ENCODE data around the gene WDFY3.

The WDFY3 gene, protein sequence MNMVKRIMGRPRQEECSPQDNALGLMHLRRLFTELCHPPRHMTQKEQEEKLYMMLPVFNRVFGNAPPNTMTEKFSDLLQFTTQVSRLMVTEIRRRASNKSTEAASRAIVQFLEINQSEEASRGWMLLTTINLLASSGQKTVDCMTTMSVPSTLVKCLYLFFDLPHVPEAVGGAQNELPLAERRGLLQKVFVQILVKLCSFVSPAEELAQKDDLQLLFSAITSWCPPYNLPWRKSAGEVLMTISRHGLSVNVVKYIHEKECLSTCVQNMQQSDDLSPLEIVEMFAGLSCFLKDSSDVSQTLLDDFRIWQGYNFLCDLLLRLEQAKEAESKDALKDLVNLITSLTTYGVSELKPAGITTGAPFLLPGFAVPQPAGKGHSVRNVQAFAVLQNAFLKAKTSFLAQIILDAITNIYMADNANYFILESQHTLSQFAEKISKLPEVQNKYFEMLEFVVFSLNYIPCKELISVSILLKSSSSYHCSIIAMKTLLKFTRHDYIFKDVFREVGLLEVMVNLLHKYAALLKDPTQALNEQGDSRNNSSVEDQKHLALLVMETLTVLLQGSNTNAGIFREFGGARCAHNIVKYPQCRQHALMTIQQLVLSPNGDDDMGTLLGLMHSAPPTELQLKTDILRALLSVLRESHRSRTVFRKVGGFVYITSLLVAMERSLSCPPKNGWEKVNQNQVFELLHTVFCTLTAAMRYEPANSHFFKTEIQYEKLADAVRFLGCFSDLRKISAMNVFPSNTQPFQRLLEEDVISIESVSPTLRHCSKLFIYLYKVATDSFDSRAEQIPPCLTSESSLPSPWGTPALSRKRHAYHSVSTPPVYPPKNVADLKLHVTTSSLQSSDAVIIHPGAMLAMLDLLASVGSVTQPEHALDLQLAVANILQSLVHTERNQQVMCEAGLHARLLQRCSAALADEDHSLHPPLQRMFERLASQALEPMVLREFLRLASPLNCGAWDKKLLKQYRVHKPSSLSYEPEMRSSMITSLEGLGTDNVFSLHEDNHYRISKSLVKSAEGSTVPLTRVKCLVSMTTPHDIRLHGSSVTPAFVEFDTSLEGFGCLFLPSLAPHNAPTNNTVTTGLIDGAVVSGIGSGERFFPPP (N-terminal part only)

DNA sequence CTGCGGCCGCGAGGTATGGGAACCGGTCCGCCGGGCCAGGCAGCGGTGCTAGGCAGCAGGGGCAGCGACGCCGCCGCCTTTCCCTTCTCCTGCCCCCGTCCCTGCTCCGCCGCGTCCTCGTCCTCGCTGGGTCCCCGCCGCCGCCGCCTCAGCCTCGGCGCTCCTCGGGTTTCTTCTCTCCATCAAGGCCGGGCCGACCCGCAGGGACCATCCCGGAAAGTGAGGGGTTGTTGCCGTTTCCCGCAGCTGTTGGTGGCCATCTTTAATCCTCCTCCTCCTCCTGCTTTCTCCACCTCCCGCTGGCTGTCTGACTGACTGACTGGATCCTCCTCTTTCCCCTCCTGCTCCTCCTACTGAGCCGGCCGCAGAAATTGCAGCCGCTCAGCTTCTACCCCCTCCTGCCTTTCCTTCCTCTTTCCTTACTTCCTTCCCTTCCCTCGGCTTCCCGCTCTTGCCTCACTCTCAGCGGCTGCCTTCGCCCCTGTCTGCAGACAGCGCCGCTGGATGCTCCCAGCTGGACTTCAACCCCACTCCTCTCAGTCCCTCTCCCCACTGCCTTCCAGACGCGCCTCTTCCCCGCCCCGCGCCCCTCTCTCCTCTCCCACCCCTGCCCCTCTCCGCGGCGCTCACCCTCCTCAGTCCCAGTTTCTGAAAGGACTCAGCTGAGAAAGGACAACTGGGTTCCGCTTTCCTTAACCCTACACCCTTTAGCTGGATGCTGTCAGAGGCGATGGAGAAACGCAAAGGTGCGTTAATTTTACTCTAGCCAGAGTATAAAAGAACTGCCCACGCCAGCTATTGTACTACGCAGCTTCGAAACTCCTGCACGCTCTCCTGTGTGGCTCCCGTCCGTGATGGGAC, at the start of gene WDFY3:
Gene WDFY3 (minus strand): TSS at position 309 of the 861 bp plus-strand sequence. CDS start 106,099 bp downstream, outside the sequence.
- DNase-seq, result peak; percentile 75 to 82

DNA sequence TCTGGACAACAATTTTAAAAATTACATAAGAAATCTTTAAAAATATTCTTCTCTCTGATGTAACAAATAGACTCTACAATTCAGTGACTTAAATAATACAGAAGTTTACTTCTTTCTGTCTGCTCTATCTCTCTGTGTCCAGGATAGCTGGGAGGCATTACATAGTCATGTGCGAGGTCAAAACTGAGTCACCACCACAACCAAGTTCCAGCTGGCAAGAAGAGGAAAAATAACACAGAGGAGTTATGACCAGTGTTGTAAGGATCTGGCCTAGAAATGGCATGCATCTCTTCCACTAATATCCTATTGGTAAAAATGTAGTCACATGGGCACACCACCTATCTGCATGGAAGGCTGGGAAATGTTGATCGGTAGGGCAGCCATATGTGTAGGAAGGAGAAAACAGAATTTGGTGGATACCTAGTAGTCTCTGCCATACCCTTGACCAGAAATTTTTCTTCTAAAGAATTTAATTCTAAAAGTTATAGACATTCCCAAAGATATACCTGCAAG, 39.4 kb upstream of the WDFY3 start:
- DNase-seq, result no peak

DNA sequence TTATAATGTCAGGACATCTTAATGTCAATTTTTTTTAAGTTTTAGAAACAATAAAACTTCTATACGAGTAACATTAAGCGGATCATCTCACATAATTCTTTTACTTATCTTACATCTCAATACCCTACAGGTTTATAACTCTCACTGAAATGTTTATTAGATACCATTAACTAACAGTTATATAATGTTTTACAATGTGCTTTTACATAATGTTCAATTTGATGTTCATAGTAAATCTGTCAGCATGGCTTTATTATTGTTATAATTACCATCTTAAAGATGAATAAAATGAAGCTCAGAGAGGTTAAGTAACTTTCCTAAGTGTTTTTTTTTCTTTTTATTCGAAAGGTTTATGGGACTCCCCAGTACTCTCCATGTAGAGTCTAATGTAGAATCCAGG, 33.9 kb upstream of the WDFY3 start:
- no peak for DNase-seq

DNA sequence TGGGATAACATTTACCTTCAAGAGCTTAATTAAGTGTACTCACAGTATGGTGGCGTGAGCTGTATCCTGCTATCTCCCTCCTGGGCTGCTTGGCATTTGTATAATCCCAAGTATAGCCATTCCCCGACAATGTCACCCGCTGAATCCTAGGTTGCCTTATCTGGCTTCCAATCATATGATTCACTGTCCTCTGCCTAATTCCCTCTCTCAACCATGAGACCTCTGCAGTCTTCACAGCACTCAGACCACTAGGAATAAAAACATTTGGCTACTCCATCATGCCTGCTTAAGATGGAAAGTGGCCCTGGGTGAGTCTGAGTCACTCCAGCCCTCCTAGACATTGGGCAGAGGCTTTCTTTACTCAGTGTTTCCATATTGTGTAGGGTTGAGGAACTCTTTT, 28.9 kb upstream of the WDFY3 start:
- no peak for DNase-seq

DNA sequence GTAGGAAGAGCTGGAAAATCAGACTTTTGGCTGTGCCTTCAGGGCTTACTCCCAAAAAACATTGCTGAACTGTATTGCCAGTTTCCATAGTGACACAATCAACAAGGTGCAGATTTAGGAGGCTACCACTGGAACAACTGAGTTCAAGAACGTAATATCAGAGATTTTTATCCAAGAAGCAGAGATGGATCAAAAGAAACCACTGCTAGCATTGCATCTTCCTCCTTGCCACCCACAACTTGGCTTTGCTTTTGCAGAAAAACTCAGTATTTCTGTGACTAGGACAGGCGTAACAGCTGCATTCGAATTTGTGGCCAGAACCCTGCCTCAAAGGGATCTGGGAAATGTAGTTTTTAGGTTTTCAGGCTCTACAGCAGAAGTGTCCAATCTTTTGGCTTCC, 27.8 kb upstream of the WDFY3 start:
- DNase-seq, result no peak

DNA sequence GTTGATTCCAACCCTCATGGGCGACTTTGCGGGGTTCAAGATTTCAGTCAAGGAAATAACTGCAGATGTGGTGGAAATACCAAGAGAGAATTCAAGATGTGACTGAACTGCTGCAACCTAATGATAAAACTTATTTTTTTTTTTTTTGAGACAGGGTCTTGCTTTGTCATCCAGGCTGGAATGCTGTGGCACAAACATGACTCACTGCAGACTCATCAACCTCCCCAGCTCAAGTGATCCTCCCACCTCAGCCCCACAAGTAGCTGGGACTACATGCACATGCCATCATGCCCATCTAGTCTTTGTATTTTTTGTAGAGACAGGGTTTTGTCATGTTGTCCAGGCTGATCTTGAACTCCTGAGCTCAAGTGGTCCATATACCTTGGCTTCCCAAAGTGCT, 19.5 kb upstream of the WDFY3 start:
- DNase-seq, result no peak

DNA sequence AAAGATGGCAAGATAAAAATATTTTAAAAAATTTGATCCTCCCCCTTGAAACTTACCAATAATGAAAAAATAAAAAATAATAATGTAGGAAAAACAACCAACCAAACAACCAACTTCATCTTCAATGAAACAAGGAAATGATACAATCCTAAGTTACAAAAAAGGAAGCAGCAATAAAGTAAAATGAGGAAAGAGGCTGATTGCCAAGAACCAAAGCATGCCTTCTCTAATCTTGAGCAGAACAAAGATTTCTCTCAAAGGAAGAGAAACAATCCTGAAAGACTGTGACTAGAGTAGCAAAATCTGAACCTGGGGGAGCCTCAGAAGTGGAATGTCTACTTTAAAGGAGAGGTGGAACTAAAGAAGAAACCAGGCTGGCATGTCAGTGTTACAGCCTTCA, 10.9 kb upstream of the WDFY3 start:
- DNase-seq, result no peak

DNA sequence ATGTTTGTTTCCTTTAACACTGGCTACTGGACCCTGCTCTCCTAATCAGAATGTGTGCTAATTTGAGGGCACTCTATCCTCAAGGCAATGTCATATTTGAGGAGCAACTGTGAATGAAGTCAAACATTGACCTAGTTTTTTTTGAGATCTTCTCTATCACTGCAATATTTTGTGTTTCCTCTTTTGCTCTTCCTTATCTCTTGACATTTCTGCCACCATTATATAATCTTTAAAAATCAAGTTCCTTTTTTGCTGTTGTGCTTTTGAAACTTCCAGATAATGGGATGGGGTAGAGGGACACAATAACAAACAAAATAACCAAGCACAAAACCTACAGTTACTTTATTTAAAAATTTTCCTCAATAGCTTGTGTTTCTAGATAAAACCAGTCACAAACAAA, 7.4 kb upstream of the WDFY3 start:
- no peak for DNase-seq

DNA sequence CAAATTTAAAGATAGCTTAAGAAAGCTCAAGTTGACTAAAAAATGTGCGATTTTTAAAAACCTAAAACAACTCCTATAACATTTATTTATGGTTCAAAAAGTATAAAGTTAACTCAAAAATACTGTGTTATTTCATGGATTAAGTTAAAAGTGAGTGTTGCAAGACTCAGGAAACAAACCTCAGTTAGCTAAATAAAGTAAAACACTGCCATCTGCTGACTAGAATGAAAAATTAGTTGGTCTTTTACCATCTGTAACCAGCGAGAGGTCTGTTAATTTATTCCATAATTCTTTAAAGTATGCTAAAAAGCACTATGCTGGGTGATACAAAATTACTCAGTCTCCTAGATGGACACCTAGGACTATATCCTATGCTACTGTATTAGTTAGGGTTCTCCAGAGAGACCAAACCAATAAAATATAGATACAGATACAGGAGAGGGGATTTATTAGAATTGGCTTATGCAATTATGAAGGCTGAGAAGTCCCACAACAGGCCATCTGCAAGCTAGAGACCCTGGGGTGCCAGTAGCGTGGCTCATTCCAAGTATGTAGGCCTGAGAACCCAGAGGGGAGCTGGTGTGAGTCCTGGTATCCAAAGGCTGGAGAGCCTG, 4.9 kb upstream of the WDFY3 start:
- DNase-seq, result peak in 1 of 2 experiments; percentile 67

DNA sequence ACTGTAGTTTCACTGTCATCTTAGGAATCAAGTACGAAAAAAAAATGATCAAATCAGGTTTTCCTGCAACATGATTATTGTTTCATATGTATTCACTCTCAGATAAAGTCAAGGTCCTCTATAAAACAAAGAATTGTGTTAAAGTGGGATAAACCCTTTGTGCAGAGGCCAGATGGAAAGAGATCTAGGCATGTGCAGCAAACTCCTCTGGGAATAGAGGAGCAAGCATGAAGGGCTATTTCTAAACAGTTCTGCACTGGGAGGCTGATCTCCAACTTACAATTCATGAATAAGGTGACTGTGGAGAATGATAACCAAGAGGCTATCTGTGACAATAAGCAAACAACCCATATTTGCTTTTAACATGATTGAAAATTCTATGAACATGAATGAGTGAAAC, 2.4 kb upstream of the WDFY3 start:
- peak; percentile 23 to 58 for DNase-seq

DNA sequence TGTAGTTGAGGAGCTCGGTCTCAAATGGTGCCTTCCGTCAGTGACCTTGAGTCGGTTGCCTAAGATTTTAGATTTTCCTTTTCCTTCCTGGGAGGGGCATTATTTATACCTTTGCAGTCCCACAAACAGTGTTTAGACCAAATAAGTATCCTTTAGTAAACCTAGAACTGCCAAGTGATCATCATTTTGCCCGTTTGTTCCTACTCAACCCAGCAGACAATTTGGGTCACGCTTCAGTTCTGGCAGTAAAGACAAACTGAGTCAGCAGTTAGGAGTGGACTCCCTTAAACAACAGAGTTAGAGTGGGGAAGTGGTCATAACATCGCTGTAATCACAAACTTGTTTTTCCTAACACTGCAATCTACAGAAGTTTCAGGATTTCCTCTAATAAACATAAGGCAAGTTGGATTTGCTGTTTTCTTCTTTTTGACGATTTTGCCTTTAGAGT, 777 bp upstream of the WDFY3 start:
- no peak for DNase-seq

DNA sequence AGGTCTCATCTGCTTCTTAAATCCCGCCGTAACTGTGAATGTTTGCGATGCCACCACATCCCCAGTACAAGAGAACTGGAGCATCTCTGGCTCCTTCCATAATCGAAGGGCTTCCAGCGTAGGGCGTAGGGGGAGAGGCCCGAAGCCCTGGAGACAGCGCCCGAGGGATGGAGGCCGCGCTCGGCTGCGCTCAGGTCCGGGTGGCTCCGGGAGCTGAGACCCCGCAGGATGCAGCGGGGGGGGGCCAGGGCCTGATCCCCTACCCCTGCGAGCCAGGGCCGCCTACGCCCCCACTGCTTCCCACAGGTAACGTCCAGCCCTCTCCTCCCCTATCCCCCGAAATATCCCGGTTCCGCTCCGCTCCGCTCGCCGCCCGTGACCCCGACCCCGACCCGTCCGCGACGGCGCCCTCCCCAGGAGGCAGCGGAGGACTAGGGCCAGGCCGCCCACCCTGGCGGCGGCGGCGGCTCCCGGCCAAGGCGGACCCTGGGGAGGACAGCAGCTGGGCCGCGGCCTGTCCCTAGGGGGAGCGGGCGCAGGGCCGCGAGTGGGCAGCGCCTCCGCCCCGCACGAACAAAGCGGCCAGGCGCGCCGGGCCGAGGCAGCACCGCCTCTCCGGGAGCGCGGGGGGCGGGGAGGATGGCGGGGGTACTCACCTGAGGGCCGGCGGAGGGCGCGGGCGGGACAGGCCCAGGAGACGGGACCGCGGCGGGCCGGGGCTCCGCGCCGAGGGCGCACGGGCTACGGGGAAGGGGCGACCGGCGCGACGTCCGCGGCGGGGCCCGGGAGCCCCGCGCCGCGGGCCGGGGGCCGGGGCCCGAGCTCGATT, 723 bp downstream of the WDFY3 start:
- DNase-seq, result peak in 1 of 2 experiments; percentile 37

DNA sequence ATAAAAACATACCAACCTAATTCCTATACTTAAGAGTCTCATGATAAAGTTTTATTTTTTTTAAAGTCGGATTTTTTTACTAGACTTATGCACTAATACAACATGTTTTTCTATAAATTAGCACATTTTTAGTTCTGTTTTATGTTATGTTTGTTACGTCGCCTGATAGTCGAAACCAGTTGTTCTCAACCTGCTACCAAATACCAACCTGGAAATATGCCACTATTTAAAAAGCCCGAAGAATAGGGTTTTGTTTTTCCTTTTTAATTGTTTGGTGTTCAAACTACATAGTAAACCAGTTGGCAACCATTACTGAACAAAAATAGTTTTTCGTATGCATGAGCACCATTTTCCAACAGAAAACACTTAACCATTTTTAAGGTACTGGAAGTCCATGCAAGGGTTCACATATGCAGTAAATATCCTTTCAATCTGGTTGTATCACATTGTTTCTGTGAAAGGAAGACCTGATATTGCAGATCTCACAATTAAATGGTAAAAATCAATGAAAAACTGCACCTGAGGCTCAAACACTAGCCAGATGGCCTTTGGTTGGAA, 1.4 kb downstream of the WDFY3 start:
- no peak for DNase-seq

DNA sequence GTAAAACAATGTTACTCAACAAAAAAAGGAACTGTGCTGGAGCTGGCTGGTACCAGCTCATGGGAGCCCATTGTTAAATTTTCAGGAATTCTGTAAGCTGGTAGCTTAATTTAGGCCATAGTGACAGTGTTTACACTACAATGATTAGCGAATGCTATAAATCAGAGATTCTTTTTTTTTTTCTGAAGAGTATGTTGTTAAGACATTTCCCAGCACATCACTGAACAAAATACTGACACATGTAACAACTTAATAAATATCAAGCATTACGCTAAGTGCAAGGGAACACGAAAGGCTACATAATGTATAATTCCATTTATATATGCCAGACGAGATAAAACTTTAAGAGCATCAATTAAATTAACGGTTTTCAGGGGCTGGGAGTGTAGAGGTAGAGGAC, 4.4 kb downstream of the WDFY3 start:
- DNase-seq, result no peak

DNA sequence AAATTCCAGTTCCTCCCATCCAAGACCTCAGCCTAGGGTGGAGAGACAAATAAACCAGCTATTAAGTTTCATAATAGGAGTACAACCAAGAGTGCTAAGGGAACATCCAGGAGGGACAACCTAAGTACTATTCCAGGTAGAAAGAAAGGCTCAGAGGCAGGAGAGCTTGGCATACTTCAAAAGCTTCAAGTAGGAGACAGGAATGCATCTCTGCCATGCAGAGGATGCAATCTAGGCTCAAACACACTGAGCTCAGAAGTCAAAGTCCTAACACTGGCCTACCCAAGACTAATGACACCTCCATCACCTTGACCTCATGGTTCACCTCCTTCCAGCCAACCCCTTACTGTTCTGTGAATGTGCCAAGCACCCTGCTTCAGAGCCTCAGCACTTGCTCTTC, 8.1 kb downstream of the WDFY3 start:
- no peak for DNase-seq

DNA sequence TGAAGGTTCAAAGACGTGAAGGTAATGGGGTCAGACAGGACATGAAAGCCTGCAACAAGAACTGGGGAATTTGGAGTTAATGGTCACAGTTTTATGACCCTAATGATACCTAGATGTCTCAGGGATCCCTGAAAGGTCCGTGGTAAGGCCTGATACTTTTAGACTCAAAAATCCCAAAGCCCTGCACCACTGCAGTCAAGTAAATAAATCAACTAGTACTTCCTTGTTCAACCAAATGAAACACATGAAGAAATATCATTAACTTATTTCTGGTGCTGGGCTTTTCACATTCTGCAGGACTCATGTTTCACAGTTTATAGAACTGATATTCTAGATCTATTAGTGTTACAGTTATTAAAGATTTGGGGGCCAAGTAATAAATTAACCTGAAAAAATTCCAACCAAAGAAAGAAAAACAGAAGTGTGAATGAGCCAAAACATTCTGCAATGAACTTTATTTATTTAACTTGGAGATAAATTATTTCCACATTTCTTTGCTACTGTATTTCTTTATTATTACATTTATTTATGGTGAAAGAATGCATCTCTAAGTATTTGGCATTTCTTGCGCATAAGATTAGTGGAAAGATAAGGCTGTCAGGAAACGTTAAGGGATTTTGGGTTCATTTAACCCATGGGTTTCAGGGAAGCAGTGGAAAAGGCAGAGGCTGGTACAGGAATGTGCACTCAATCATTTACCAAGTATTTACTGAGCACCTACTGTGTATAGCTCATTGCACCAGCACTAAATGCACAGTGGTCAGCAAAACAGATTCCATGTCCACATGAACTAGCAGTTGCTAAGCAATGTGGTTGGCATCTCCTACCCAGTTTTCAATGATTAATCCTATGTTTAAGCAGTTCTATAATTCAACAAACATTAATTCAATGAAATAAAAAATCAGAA, 8.7 kb downstream of the WDFY3 start:
- DNase-seq, result no peak

DNA sequence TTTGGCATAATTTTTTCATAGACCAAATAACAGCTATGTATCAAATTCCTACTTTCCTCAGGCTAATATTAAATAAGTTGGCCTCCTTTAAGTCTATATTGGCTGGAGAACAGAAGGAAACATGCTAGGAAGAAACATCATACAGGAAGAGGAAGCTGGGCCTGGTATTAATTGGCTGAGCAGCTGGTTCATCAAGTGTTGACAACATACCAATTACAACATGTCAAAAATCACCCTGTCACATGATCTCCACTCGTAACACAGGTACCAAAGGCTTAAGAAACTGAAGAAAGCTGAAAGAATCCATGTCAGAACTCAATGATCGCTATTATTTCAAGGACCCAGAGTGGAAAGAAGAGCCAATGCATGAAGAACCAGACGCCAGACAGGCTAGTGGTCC, 10.5 kb downstream of the WDFY3 start:
- DNase-seq, result no peak

DNA sequence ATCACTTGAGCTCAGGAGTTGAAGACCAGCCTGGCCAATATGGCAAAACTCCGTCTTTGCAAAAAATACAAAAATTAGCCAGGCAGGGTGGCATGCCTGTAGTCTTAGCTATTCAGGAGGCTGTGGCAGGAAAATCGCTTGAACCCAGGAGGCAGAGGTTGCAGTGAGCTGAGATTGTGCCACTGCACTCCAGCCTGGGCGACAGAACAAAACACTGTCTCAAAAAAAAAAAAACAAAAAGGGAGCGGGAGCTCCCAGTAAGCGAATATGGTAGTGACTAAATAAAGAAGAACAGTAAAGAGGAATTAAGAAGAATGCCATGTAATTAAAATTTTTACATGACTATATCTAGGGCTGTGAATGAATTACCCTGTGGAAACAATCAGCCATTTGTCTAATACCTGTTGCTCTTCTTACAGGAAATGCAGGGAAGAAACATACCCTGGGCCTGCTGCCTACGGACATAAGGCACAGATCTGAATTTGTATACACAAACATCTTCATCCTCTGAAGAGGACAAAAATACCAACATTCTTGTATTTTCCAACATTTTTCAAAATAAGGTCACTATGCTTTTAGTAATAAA, 11.4 kb downstream of the WDFY3 start:
- DNase-seq, result no peak

DNA sequence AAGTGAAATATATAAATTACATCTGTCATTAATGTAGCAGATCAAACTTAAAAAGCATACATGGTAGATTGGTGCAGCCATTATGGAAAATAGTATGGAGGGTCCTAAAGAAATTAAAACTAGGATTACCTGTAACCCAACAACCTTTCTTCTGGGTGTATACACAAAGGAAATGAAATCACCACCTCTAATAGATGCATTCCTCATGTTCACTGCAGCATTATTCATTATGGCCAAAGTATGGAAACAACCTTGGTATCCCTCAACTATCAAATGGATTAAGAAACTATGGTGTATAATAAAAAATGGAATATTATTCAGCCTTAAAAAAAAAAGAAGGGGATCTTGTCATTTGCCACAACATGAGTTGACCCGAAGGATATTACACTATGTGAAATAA, 13.7 kb downstream of the WDFY3 start:
- DNase-seq, result no peak

Data from NCI-H446 (cell line).